Fibroblast of skin of left biceps (primary cell): Measurements from ENCODE around the gene WWOX.

Source experiments
- DNase-seq, 2 experiments: peaks; one replicate each; pipeline ENCODE4 v3.0.0-alpha.2; 2013; ENCODE audit warnings: low read depth in 2 of 2

Gene WWOX

DNA sequence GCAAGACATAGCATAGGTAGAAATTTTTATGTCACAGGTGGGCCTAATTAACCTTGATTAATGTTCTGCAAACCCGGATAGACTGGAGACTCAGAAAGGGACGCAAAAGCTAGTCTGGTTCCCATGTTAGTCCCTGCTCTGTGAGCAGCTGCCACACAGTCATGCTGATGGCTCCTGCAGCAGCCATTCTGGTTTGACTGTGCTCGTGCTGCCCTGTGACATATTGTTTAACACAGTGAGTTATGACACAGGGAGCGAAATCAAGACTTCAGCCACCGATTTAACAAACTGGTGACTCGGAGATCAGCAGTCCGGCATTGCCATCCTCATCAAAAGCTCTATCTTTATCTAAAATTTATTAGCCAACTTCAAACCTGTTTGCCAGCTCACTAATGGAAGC is 169.8 kb downstream of the WWOX start:
- DNase-seq = no peak

GRCh38 chr16:78271981-78272380 is 172.5 kb downstream of the WWOX start:
- DNase-seq = no peak

- no peak for DNase-seq
Measured at GRCh38 chr16:78274771-78275170, 175.3 kb downstream of the WWOX start.

DNA sequence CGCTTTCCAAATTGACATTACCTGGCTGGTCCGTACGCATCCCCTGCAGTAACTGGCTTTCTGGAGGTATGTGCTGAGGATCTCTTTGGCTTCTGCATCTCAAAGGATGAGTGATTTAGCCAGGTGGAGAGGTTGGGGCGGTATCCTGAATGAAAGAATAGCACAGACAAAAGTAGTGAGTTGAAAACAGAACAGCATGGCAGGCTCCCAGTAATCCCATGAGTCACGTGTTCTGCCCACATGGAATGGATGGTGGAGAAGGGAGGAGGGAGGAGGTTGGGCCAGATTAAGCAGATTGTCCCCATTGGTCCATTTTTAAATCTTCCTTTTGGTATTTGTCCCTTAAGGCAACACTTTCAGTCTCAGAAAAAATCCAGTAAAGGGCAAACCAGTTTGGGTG is 176.0 kb downstream of the WWOX start:
- no peak for DNase-seq

GRCh38 chr16:78277321-78278055 is 178.0 kb downstream of the WWOX start:
- no peak for DNase-seq

- DNase-seq = no peak
Measured at GRCh38 chr16:78278056-78278450, 178.6 kb downstream of the WWOX start.

- DNase-seq = no peak
Measured at GRCh38 chr16:78281115-78281514, 181.7 kb downstream of the WWOX start.

GRCh38 chr16:78283548-78284251 is 184.2 kb downstream of the WWOX start:
- no peak for DNase-seq

DNA sequence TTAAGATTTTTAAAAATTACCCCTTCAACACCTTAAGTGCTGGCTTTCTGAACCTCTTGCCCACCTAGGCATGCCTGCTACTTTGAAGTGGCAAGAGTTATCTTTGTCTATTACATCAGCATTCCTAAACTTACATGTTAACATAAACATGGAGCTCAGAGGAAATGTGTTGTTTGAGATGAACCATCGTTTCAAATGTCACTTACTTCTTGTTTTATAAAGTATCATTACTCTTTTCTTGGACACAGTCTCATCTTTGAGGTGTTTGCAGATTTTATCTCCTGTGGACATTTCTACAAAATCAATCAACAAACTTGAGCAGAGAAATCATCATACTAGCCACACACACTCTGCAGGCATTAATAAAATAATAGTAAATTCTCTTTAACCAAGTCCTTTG is 184.9 kb downstream of the WWOX start:
- no peak for DNase-seq

DNA sequence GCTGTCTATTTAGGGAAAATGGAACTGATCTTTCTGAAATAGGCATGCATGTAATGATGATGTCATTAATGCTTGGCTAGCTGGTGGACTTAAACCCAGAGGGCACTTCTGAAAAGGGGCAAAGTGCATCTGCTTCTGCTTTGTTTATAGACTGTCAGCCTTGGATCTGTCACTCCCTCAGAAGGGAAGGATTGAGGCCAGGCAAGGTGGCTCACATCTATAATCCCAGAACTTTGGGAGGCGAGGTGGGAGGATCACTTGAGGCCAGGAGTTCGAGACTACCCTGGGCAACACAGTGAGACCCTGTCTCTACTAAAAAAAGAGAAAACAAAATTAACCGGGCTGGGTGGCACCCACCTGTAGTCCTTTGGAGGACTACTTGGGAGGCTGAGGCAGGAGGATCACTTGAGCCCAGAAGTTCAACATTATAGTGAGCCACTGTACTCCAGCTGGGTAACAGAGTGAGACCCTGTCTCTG is 185.5 kb downstream of the WWOX start:
- DNase-seq = no peak

DNA sequence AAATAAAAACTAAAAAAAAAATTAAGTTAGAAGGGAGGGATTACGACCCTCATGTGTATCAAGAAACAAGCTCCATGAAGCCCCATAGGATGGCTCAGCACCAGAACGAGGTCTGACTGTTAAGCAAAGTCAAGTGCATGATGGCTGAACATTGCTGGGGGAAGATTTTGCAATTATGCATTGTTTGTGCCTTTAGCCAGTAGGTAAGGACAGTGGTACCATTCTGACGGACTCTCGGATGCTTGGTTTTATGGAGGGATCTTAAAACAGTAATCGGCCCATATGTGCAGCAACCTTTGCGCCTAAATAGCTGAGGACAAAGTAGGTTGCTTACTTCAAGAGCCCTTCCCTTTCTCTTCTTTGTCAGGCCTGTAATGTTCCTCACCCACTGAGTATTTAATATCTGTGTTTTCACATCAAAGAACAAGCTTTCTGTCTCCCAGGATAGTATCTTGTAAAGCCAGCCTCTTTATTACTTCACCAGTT is 186.0 kb downstream of the WWOX start:
- no peak for DNase-seq

- DNase-seq = no peak
Measured at GRCh38 chr16:78286065-78286464, 186.6 kb downstream of the WWOX start.

DNA sequence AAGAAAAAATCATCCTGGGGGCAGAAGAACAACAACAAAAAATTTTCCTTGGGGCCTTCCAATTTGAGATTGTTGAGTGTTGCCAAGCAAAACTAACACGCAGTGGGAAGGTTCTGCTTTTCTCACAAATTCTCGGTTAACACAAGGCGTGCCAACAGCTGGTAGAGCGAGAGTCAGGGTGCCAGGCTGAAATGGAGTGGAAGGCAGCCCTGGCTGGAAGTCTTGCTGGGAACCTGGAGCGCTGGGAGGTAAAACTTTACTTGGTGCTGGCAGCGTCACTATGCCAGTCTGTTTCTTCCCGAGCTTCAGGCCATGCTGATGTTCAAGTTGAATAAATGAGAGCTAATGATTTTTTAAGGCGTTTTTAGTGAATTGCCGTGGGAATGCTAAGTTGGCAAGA is 189.4 kb downstream of the WWOX start:
- DNase-seq = no peak

GRCh38 chr16:78289373-78289772 is 189.9 kb downstream of the WWOX start:
- no peak for DNase-seq

DNA sequence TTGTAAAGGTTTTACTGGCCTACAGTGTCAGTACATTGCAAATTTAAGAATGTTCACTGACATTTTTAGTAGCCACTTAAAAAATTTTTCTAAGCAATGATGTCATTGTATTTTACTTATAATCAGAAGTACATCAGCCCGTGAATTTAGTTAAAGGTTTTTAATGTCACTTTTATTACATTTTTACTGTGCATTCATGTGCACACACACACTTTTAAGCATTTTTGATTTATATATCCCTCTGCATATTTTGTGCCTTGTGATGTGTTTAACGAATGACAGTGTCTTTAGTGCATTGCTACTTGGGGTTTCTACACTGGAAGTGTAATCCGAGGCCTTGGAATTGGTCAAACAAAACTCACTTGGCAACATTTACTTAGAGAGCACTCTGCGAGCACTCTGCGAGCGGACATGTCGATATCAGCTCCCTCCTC is 190.4 kb downstream of the WWOX start:
- no peak for DNase-seq

- DNase-seq = no peak
Measured at GRCh38 chr16:78290395-78290794, 190.9 kb downstream of the WWOX start.

GRCh38 chr16:78290872-78291591 is 191.6 kb downstream of the WWOX start:
- DNase-seq = no peak

DNA sequence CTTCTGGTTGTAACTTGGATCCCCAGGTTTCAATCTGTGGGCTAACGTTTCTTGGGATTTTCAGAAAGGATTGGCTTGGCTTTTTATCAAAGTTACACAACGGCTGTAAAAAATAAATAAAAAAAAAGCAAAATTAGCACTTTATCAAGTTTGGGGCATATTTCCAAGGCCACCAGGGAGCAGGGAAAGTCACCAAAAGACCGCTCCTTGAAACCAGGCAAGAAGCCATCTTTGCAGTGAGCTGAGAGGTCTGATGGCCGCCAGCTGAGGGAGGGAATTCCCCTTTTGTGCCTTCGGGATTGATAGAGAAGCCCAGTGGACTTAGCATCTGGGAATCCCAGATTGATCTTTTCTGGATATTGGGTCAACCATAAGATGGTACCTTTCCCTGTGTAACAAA is 192.2 kb downstream of the WWOX start:
- no peak for DNase-seq

GRCh38 chr16:78292086-78292843 is 192.8 kb downstream of the WWOX start:
- no peak for DNase-seq

GRCh38 chr16:78292844-78293380 is 193.5 kb downstream of the WWOX start:
- DNase-seq = no peak

- DNase-seq = no peak
Measured at GRCh38 chr16:78294538-78295225, 195.2 kb downstream of the WWOX start.
